Peyer's patch (tissue), 4 donors: ENCODE data around the gene PDLIM1. TPM values are rescaled to one million over a fixed set of nuclear protein-coding genes. Genes with fewer than 3 reads are reported as not detected.
"Not testable (repeated sequence)": the region's sequence is repeated elsewhere in the genome, so short reads cannot be mapped to it uniquely, and the experiment has no call there.

Source experiments
- DNase-seq, 3 donors: peaks; one replicate each; pipeline ENCODE4 v3.0.0-alpha.2; 2017 to 2019
- H3K27ac ChIP-seq, 4 donors: fragments of 200-600 bp; sonication (generic); one replicate each; pipeline ENCODE4 v1.5.1; 2016 to 2019
- H3K27me3 ChIP-seq, 2 donors: fragments of 200-600 bp; sonication (generic); one replicate each; pipeline ENCODE4 v1.5.1; 2019
- H3K36me3 ChIP-seq, 3 donors: fragments of 200-600 bp; sonication (generic); one replicate each; pipeline ENCODE4 v1.5.1; 2016 to 2019
- H3K4me1 ChIP-seq, 4 donors: fragments of 200-600 bp; sonication (generic); one replicate each; pipeline ENCODE4 v1.5.1; 2016 to 2019
- H3K4me3 ChIP-seq, 4 donors: fragments of 200-600 bp; sonication (generic); 1 replicate in 3 of 4; 2 replicates in 1 of 4; pipeline ENCODE4 v1.5.1; 2016 to 2019; ENCODE audit warnings: mild to moderate bottlenecking in 1 of 4
- H3K9me3 ChIP-seq, 4 donors: fragments of 200-600 bp; sonication (generic); one replicate each; pipeline ENCODE4 v1.5.1; 2016 to 2019; ENCODE audit warnings: mild to moderate bottlenecking in 1 of 4
- POLR2A ChIP-seq, 2 donors: fragments of 450-650 bp; IDR thresholded peaks; one replicate each; pipeline ENCODE4 v1.5.1; 2017; ENCODE audit warnings: antibody characterized with exemption in 2 of 2, mild to moderate bottlenecking in 2 of 2, moderate library complexity in 2 of 2
- total RNA-seq, 4 donors: library from RNA; depleted of rRNA; stranded (reverse); fragments of >200 nt; gene quantifications; one replicate each; pipeline ENCODE4 v1.1.0, GENCODE V29; 2016
- TF ChIP-seq, protein P1 (sequence below), 6 experiments: fragments of 450-650 bp in 4 of 6; fragments of 200-600 bp in 2 of 6; sonication (generic) in 1 of 6; IDR thresholded peaks; one replicate each; pipeline ENCODE4 v1.5.1; 2017 to 2019; ENCODE audit warnings: antibody characterized with exemption in 6 of 6, mild to moderate bottlenecking in 3 of 6, moderate library complexity in 1 of 6

PDLIM1 gene
- total RNA-seq, 4 donors from 2014 or later = 180 to 351 (median 240) TPM

- Histone ChIP-seq H3K36me3 (peaks cover 0 to 1% (median 0%) of the 10 kb centered on the region in 3 donors), H3K9me3 (no peaks in the 10 kb centered on the region), H3K4me1 (no peaks in the 10 kb centered on the region), H3K4me3 (no peak overlapping the region), H3K27ac (no peak overlapping the region), H3K27me3 (no peaks in the 10 kb centered on the region)
- TF ChIP-seq POLR2A (IDR thresholded peaks at IDR 0.05) = no peak
- TF ChIP-seq, protein P1, sequence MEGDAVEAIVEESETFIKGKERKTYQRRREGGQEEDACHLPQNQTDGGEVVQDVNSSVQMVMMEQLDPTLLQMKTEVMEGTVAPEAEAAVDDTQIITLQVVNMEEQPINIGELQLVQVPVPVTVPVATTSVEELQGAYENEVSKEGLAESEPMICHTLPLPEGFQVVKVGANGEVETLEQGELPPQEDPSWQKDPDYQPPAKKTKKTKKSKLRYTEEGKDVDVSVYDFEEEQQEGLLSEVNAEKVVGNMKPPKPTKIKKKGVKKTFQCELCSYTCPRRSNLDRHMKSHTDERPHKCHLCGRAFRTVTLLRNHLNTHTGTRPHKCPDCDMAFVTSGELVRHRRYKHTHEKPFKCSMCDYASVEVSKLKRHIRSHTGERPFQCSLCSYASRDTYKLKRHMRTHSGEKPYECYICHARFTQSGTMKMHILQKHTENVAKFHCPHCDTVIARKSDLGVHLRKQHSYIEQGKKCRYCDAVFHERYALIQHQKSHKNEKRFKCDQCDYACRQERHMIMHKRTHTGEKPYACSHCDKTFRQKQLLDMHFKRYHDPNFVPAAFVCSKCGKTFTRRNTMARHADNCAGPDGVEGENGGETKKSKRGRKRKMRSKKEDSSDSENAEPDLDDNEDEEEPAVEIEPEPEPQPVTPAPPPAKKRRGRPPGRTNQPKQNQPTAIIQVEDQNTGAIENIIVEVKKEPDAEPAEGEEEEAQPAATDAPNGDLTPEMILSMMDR (IDR thresholded peaks at IDR 0.05) = no peak
- no peak for DNase-seq
These were observed 76.0 kb downstream of the PDLIM1 start for GRCh38 chr10:95214793-95215192.

DNA sequence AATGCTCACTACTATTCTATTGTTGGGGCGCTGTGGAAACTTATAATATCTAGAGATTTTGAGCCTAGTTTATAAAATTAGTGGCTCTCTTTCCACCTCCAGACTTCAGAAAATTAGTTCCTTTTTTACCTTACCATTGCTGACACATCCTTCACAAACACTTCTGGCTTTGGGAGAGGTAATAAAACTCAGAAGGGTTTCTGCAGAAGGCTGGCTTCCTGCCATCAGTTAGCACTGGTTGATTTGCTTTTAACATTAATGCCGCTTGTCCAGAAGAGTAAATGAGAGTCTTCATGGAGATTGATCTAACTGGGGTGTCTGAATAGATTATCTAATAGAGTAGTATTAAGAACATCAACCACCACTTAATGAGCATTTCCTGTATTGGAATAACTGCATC lies 76.4 kb downstream of the PDLIM1 start:
- DNase-seq = no peak
- no peak overlapping the region for H3K27ac ChIP-seq
- H3K4me3 ChIP-seq = no peak overlapping the region
- H3K9me3 ChIP-seq = no peaks in the 10 kb centered on the region
- H3K36me3 ChIP-seq = no peaks in the 10 kb centered on the region
- no peaks in the 10 kb centered on the region for H3K4me1 ChIP-seq
- TF ChIP-seq, protein P1 (IDR thresholded peaks at IDR 0.05) = no peak
- no peak for TF ChIP-seq POLR2A (IDR thresholded peaks at IDR 0.05)
- H3K27me3 ChIP-seq = no peaks in the 10 kb centered on the region

DNA sequence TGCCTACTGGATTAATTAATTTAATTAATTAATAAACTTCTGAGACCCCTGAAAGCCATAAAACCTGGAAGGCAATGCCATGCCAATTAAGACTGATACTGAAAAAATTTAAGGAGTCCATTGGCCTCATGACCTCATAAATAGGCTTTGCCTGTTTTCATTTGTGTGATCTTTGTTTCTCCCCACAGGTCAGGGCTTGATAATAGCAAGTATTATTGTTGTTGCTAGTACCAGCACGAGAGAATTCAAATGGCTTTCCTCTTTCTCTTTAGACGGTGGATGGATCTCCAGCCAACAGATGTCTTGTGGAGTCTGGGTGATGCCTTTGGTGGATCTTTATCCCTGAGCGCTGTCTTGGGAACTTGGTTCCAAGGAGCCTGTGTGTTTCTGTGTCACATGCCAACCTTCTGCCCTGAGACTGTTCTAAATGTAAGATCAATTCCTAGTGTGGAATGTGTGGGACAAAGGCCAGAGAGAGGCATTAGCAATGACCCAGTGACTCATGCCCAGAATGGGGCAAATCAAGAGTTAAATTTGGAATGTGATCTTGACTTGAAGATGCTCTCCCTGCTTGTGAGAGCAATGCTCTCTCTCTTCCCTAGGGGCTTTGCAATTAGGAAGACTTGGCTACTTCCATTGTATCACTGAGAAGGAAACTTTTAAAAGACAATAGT lies 79.1 kb downstream of the PDLIM1 start:
- Histone ChIP-seq H3K9me3 (no peaks in the 10 kb centered on the region), H3K36me3 (no peaks in the 10 kb centered on the region), H3K27me3 (no peaks in the 10 kb centered on the region), H3K4me1 (no peaks in the 10 kb centered on the region), H3K4me3 (no peak overlapping the region), H3K27ac (no peak overlapping the region)
- TF ChIP-seq, protein P1 (IDR thresholded peaks at IDR 0.05) = no peak
- no peak for DNase-seq

DNA sequence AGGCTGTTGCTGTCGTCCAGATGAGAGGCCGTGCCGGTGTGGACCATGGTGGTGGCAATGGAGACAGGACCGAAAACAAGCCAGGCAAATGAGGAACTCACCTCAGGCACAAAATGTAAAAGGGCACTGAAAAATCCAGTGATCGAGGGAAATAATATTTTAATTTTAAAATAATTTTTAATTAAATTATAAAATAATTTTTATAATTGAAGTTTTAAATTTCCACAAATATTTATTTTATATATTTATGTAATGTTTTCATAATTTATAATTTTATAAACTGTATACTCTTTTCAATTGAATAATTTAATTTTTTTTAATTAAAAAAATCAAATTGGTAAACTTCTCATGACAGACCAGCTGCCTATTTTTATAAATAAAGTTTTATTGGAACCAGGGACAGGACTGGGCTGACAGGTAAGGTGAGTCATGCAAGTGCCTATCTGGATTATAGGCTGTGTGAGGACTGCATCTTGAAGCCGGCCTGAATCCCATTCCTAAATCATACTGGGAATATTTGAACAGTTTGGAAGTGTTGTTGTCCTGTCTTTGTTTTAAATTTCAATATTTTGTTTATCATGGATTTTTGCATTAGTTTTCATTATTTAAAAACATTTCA lies 81.2 kb downstream of the PDLIM1 start:
- DNase-seq = no peak
- Histone ChIP-seq H3K4me3 (no peak overlapping the region), H3K4me1 (no peaks in the 10 kb centered on the region), H3K27me3 (no peaks in the 10 kb centered on the region), H3K27ac (no peak overlapping the region), H3K9me3 (no peaks in the 10 kb centered on the region), H3K36me3 (no peaks in the 10 kb centered on the region)
- no peak for TF ChIP-seq POLR2A (IDR thresholded peaks at IDR 0.05)
- TF ChIP-seq, protein P1 (IDR thresholded peaks at IDR 0.05) = no peak

DNA sequence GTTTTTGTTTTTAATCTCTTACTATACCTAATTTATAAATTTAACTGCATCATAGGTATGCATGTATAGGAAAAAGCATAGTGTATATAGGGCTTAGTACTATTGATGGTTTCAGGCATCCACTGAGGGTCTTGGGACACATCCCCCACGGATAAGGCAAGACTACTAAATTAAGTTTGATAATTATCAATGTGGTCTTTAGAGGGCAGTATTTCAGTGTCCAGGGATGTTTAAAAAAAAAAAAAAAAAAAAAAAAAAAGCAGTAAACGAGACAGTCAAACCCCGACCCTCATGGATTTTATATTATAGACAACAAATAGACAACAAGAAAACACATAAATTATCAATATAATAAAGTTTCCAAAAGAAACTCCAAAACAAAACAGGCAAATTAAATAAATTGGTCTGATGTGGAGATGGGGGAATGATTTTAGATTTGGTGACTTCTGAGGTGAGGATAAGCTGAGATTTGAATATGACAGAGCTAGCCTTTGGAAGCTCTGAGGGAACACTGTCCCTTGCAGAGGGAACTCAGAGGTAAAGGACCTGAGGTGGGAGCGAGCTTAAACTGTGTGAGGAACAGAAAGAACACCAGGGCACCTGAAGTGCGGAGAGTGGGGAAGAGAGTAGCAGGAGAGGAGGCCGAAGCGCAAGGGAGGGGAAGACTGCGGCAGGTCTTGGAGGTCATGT lies 82.0 kb downstream of the PDLIM1 start:
- Histone ChIP-seq H3K27me3 (no peaks in the 10 kb centered on the region), H3K4me1 (no peaks in the 10 kb centered on the region), H3K4me3 (no peak overlapping the region), H3K9me3 (no peaks in the 10 kb centered on the region), H3K36me3 (no peaks in the 10 kb centered on the region), H3K27ac (no peak overlapping the region)
- TF ChIP-seq, protein P1 (IDR thresholded peaks at IDR 0.05) = peak in 1 of 6 experiments; percentile 10
- TF ChIP-seq POLR2A (IDR thresholded peaks at IDR 0.05) = no peak
- DNase-seq = no peak

DNA sequence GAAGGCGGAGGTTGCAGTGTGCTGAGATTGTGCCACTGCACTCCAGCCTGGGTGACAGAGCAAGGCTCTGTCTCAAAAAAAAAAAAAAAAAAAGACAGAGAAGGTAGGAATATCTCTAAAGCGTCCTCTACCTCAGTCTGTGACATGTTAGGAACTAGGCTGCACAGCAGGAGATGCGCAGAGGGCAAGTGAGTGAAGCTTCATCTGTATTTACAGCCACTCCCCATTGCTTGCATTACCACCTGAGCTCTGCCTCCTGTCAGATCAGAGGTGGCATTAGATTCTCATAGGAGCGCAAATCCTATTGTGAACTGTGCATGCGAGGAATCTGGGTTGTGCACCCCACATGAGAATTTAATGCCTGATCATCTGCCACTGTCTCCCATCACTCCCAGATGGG lies 87.9 kb downstream of the PDLIM1 start:
- not testable (repeated sequence) for H3K4me3 ChIP-seq, H3K27ac ChIP-seq, H3K9me3 ChIP-seq, H3K36me3 ChIP-seq, H3K4me1 ChIP-seq, DNase-seq, H3K27me3 ChIP-seq
